ENCODE data around the gene ADD1. TPM values are rescaled to one million over a fixed set of nuclear protein-coding genes. Genes with fewer than 3 reads are reported as not detected.

ADD1 gene
- total RNA-seq, 1 experiment from 2014 or later = 163 TPM

DNA sequence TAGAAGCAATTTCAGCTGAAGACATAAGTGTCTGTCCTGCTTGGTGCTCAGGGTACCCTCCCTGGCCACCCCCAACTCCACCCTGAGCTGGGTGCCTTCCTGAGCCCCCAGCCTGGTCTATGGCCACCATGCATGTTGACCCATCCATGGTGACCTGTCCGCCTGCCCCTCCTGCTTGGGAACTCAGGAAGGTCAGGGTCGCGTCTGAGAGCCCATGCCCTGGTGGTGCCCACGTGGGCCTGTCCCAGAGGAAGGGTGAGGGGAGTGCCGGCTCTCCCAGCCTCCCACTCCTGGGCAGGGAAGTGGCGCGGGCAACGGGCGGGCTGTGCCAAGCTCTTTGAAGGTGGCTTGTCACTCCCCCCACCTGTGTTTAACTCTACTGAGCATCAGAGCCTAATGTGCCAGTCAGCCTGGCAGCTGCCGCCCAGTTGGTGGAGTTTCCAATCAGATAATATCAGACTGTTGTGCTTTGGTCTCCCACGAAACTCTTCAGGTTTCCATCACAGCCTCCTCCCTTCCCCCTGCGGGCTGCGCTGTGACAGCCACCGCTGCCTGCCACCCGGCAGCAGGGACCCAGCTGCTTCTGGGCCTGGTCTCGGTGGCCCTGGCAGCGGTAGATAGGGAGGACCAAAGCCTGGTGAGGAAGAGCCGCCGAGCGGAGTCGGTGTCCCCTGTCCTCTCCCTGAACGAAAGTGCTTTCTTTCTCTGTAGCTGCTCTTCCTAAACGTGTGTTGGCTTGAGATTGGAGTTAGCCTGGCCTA, 45.9 kb upstream of the ADD1 start:
- Mint-ChIP-seq H3K4me1 (peaks cover 8 to 29% of the 10 kb centered on the region in 2 experiments), H3K36me3 (ENCODE audit: insufficient read depth in 1 of 3, low read depth in 3 of 3) (0 out of 7 replicates have a peak, but pooled peaks cover 0 to 2% (median 0%) of the 10 kb centered on the region in 3 experiments), H3K4me3 (no peak overlapping the region), H3K27ac (peak overlapping the region in 1 of 3 experiments; percentile 81; a peak in 1 of 7 replicates), H3K9me3 (no peaks in the 10 kb centered on the region), H3K27me3 (ENCODE audit: low read depth) (peaks cover 13% of the 10 kb centered on the region)
- H3K4ac ChIP-seq (ENCODE audit: low read depth, low read length) = no peak overlapping the region
- H2AFZ ChIP-seq (ENCODE audit: low read length) = no peak overlapping the region
- H3K27ac ChIP-seq (ENCODE audit: insufficient read length, low read depth, low read length) = no peak overlapping the region
- no peak overlapping the region for H4K8ac ChIP-seq (replicated peaks; ENCODE audit: insufficient read length, low read depth, low read length)
- H2BK20ac ChIP-seq (ENCODE audit: low read depth, low read length, poor library complexity, severe bottlenecking) = no peak overlapping the region
- H3K18ac ChIP-seq (ENCODE audit: insufficient read length, low read depth, low read length) = no peak overlapping the region
- TF ChIP-seq, protein P1, sequence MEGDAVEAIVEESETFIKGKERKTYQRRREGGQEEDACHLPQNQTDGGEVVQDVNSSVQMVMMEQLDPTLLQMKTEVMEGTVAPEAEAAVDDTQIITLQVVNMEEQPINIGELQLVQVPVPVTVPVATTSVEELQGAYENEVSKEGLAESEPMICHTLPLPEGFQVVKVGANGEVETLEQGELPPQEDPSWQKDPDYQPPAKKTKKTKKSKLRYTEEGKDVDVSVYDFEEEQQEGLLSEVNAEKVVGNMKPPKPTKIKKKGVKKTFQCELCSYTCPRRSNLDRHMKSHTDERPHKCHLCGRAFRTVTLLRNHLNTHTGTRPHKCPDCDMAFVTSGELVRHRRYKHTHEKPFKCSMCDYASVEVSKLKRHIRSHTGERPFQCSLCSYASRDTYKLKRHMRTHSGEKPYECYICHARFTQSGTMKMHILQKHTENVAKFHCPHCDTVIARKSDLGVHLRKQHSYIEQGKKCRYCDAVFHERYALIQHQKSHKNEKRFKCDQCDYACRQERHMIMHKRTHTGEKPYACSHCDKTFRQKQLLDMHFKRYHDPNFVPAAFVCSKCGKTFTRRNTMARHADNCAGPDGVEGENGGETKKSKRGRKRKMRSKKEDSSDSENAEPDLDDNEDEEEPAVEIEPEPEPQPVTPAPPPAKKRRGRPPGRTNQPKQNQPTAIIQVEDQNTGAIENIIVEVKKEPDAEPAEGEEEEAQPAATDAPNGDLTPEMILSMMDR (conservative IDR thresholded peaks at IDR 0.05) = no peak
- no peak overlapping the region for H4K91ac ChIP-seq (ENCODE audit: insufficient read length, low read depth, low read length)
- H3K9ac ChIP-seq (ENCODE audit: extremely low read depth, insufficient read length, low read length) = no peak overlapping the region
- H3K56ac ChIP-seq (ENCODE audit: insufficient read length, low read depth, low read length) = no peak overlapping the region
- no peaks in the 10 kb centered on the region for H3K79me2 ChIP-seq (ENCODE audit: insufficient read depth, low read length)
- no peak for DNase-seq
- WGBS (ENCODE audit: extremely low coverage, insufficient read length, low lambda C conversion rate) = no CpG with 5 or more reads among the region's 23 CpGs
- H3K14ac ChIP-seq (ENCODE audit: insufficient read depth, low read length) = no peak overlapping the region
- no peak overlapping the region for H3T11ph ChIP-seq (ENCODE audit: low read length)
- no peak overlapping the region for H4K5ac ChIP-seq (ENCODE audit: insufficient read length, low read depth, low read length)
- H3K23me2 ChIP-seq (ENCODE audit: insufficient read length, low read depth, low read length, poor library complexity, severe bottlenecking) = no peaks in the 10 kb centered on the region
- H2BK15ac ChIP-seq (ENCODE audit: low read depth, low read length) = no peak overlapping the region
- H2BK12ac ChIP-seq (ENCODE audit: insufficient read length, low read depth, low read length) = no peak overlapping the region
- no peak overlapping the region for H2BK5ac ChIP-seq (ENCODE audit: insufficient read length, low read length)
- no peak overlapping the region for H3K4me2 ChIP-seq (ENCODE audit: insufficient read depth, insufficient read length, low read length)
- H3K79me1 ChIP-seq (ENCODE audit: insufficient read depth, low read depth, low read length, poor library complexity, severe bottlenecking) = no peaks in the 10 kb centered on the region
- H3K27me3 ChIP-seq (ENCODE audit: insufficient read depth, low read length) = no peaks in the 10 kb centered on the region
- H3K9me3 ChIP-seq (ENCODE audit: control insufficient read depth, low read depth, low read length) = no peaks in the 10 kb centered on the region
- no peak overlapping the region for H3K23ac ChIP-seq (ENCODE audit: insufficient read length, low read depth, low read length)
- H3K4me1 ChIP-seq (ENCODE audit: insufficient read depth, low read length) = no peaks in the 10 kb centered on the region
- no peak overlapping the region for H2AK5ac ChIP-seq (ENCODE audit: insufficient read length, low read length)
- peaks cover 3% of the 10 kb centered on the region for H4K20me1 ChIP-seq (ENCODE audit: control insufficient read depth, insufficient read depth, insufficient read length)
- no peak overlapping the region for H2BK120ac ChIP-seq (ENCODE audit: low read depth, low read length, poor library complexity, severe bottlenecking)
